D721Med (cell line): ENCODE data around the gene GBP2.

Source experiments
- DNase-seq: peaks from one replicate; pipeline ENCODE4 v3.0.0; 2011; ENCODE audit warnings: low spot score; ENCODE audit not compliant: insufficient read length
- FAIRE-seq: peaks from 2 replicates; lab custom pipeline; 2011; peaks lifted over from hg19 to GRCh38; lab: Jason Lieb, UNC
- CTCF ChIP-seq: IDR thresholded peaks from 2 replicates; pipeline ENCODE4 v1.5.1; 2012; ENCODE audit warnings: mild to moderate bottlenecking, control low read depth; ENCODE audit not compliant: insufficient read depth; ENCODE audit errors: missing control alignments

GBP2 gene, protein sequence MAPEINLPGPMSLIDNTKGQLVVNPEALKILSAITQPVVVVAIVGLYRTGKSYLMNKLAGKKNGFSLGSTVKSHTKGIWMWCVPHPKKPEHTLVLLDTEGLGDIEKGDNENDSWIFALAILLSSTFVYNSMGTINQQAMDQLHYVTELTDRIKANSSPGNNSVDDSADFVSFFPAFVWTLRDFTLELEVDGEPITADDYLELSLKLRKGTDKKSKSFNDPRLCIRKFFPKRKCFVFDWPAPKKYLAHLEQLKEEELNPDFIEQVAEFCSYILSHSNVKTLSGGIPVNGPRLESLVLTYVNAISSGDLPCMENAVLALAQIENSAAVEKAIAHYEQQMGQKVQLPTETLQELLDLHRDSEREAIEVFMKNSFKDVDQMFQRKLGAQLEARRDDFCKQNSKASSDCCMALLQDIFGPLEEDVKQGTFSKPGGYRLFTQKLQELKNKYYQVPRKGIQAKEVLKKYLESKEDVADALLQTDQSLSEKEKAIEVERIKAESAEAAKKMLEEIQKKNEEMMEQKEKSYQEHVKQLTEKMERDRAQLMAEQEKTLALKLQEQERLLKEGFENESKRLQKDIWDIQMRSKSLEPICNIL

GRCh38 chr1:89125913-89126580, at the start of gene GBP2:
TSS of gene GBP2 (minus strand) at chr1:89126114. CDS start at chr1:89121966, 4,148 bp downstream.
- TF ChIP-seq CTCF: no peak
- FAIRE-seq (no peak), DNase-seq (no peak)

- TF ChIP-seq CTCF: no peak
- DNase-seq (no peak), FAIRE-seq (no peak)
Measured at GRCh38 chr1:89174491-89174890, 48.6 kb upstream of the GBP2 start.

DNA sequence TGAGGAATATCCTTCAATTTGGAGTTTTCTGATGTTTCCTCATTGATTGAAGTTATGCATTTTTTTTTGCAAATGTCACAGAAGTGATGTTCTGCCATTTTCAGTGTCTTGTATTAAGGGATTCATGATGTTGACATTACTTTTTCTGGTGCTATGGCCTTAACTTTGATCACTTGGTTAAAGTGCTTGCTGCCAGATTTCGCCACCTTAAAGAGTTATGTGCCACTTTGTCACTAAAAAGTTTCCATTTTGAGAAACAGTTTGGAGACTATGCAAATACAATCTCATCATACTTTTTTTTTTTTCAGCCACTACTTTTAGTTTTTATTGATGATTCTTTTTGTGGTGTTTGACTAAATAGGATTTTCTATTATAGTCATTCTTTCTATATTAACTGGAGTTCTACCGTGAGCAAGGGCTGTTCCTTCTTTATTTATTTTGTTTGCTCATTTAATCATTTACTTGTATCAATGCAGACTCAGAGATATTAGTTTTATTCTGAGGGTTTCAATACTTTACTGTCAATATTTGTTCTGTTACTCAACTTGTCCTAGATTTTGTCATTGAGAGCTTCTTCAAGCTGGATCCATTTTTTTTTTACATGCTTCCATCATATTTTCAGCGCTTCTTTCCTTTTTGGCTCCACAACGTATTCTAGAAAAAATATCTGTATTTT, 46.7 kb upstream of the GBP2 start:
- DNase-seq: no peak

GRCh38 chr1:89171067-89171438, 45.1 kb upstream of the GBP2 start:
- FAIRE-seq (no peak), DNase-seq (no peak)
- no peak for TF ChIP-seq CTCF

More for the DNA sequence above, 46.7 kb upstream of the GBP2 start:
- TF ChIP-seq CTCF: no peak
- no peak for FAIRE-seq

- no peak for DNase-seq
- TF ChIP-seq CTCF: no peak
- no peak for FAIRE-seq
Measured at GRCh38 chr1:89170170-89171066, 44.5 kb upstream of the GBP2 start.

DNA sequence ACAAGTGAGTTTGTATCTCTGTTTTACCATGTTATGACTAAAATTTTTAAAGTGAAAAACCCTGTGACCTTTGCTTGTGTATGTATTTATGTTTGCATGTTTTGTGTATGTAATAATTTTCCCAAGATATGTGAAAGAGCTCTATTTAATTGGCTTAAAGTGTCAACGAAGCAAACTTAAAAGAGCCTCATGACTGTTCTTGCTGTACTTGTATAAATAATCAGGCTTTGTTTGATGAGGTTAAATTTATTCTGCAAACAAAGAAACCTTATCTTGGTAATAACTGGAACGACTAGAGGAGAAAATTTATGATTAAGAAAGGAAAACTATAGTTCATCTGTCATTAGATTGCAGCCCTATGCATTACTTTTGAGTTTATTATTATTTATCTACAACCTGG, 43.3 kb upstream of the GBP2 start:
- FAIRE-seq (no peak), DNase-seq (no peak)
- no peak for TF ChIP-seq CTCF
